ENCODE data around the gene RASA3.
"Not testable (repeated sequence)": the region's sequence is repeated elsewhere in the genome, so short reads cannot be mapped to it uniquely, and the experiment has no call there.

The RASA3 gene

DNA sequence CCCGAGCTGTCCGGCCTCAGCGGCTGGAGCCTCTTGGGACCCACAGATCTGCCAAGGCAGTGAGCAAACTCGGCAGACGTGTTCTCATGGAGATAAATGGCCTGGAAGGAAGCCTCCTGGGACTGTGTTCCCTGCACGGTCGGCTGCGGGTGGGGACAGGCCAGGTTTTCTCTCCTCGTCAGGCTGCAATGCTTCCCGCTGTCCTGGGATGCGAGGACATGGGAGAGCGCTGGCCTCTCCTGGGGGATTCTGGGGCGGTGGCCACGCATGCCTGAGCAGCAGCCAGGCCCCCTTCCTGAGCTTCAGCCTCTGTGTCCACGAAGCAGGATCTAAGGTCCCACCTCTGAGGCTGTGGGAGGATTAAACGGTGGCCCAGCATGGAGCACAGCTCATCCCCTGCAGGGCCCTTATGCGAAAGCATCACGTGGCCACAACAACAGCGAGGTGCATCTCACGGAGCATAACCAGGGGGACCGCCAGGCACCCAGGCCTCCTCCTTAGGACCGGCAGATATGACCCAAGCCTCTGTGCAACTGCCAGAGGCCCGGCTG lies 137.3 kb downstream of the RASA3 start:
- no peak for DNase-seq (ENCODE audit: low read depth in 4 of 4, low spot score in 1 of 4)

DNA sequence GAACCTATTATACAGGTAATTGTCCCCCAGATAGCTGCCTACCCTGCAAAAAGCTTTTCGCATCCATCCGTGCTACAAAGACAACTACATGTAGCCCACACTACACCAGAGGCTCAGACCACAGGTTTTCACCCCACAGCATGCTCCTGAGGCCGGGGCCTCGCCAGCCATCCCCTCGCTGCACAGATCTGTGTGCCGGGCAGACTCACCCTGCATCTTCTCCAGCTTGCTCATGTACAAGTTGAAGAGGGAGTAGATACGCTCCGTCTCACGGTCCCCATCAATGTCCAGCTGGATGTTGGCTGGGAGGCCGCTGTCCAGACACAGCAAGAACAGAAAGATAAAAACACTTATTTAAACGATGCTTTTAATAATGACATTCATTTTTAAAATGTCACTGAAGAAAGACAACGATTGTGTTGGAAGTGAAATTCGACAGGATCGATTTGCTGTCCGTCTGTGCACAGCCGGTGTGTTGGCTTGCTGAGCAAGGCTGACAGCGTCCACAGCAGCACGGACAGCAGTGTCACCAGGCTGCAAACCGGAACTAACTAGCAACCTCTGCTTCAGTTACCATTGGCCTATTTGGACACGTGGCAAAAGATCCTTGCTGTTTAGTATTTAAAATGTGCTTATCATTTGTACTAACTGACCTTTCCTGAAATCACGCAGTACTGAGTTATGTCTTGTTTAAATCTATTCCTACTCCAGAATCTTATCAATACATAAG lies 140.0 kb downstream of the RASA3 start:
- DNase-seq (ENCODE audit: low read depth in 4 of 4, low spot score in 1 of 4), result no peak

DNA sequence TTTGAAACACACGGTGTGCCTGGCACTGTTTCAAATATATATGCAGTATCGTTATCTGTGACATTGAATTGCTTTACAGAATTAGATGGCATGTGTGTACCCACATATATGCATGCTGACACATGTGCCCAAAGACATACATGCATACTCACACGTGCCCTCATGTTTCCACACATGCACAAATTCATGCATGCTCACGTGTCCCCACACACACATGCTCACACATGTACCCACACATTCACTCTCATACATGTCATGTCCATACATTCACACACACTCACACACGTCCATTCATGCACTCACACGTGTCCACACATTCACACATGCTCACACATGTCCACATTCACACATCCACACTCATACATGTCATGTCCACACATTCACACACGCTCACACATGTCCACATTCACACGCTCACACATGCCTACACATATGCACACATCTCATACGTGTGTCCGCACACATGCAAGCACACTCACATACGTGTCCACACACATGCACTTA lies 140.7 kb downstream of the RASA3 start:
- no peak for DNase-seq (ENCODE audit: low read depth in 4 of 4, low spot score in 1 of 4)

DNA sequence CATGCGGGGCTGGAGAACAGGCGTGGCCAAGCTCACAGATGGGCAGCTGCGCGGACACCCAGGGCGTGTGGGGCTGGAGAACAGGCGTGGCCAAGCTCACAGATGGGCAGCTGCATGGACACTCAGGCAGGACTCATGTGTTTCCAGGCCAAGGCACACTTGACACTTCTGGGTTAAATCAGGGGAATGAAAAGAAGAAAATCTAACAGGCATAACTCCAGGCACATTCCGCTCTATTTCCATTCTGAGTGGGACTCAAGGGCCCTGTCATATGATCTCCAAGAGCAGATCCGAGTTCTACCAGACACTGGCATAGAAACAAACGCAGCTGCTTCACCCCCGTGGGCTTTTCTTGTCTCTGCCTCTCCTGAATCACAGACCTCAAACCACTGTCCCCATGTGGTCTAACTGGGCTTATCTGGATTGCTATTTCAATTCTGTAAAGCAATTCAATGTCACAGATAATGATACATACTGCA lies 141.2 kb downstream of the RASA3 start:
- DNase-seq (ENCODE audit: low read depth in 4 of 4, low spot score in 1 of 4), result no peak

DNA sequence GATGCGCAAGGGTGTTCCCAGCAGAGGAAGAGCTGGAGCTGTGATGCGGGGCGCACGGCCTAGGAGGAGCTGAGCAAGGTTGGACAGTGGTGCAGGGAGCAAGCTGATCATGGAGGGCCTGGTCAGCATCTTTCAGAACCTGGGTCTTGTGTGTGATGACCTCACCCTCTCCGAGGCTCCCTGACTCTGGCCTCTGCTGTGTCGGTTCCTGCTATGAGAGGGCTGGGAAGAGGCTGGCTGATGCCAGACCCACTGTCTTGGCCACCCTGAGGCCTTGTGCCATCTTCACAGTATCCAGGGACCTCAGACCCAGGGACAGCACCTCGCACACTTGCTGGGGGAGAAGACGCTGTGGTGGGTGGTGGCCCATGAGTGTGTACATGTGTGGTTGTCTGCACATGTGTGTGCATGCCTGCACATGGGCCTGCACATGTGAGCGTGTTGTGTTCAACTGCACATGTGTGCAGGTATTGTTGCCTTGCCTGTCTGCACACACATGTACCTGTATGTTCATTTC lies 142.0 kb downstream of the RASA3 start:
- DNase-seq (ENCODE audit: low read depth in 4 of 4, low spot score in 1 of 4), result no peak

DNA sequence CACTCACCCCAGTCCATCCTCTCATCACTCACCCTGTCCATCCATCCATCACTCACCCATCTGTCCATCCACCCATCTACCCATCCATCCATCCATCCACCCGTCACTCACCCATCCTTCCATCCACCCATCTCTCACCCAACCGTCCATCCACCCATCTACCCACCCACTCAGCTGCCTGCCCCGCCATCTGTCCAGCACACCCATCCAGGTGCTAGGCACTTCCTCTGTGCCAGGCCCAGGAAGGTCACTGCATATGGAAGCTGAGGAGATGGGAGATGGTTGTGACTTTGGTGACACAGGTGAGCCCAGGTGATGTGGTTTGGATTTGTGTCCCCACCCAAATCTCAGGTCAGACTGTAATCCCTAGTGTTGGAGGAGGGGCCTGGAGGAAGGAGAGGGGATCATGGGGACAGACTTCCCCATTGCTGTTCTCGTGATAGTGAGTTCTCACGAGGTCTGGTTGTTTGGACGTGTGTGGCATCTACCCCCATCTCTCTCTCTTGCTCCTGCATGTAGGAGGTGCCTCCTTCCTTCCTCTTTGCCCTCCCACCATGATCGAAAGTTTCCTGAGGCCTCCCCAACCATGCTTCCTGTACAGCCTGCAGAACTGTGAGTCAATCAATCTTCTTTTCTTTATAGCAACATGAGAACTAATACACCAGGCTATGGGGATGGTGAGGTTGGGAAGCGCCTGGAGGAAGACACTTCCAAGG lies 142.7 kb downstream of the RASA3 start:
- DNase-seq (ENCODE audit: low read depth in 4 of 4, low spot score in 1 of 4), result no peak

DNA sequence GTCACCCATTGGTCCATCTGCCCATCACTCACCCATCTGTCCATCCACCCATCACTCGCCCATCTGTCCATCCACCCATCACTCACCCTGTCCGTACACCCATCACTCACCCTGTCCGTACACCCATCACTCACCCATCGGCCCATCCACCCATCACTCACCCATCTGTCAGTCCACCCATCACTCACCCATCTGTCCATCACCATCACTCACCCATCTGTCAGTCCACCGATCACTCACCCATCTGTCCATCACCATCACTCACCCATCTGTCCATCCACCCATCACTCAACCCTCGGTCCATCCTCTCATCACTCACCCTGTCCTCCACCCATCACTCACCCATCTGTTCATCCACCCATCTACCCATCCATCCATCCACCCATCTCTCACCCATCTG lies 143.6 kb downstream of the RASA3 start:
- not testable (repeated sequence) for DNase-seq (ENCODE audit: low read depth in 4 of 4, low spot score in 1 of 4)

DNA sequence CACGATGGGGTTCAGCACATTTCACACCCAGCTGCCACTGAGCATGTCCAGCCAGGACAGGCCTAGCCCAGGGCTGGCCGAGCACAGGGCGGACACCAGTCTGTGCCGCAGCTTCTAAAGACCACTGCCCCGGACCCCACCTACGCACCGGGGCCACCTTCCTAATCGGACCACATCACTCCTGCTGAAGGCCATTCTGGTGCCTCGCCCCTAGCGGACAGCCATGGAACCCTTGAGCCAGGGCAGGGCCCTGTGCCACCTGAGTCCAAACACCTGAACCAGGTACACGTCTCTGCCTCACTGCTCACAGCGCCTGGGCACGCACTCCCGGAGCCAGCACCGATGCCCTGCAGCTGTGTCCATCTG lies 150.1 kb downstream of the RASA3 start:
- no peak for DNase-seq (ENCODE audit: low read depth in 4 of 4, low spot score in 1 of 4)

DNA sequence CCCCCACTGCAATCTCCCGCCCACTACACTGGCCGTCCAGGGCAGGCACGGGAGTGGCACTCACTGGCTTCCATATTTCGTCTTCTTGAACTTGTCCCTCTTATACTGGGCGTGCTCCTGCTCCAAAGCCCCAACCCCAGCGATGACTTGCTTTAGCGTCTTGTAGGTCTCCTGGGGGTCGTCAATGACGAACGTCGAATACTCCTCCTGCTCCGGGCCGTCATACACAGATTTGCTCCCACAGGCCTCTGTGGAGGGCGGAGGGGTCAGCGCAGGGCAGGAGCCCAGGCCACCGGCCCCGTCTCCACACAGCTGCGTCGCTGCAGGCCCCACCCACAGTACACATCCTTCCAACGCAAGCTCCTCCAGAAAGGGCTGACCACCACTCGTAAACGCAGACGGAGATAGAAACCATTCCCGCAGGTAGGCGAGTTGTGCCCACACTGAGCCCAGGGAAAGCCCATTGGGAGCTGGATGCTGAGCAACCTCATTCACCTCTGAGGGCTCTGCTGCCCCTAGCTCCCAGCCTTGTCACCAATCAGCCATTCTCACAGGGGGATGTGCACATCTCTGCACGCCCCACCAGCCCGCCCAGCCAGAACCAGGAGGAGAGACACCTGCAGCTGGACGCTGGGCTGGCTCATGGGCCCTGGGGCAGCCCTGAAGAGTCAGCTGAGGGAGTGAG lies 150.7 kb downstream of the RASA3 start:
- DNase-seq (ENCODE audit: low read depth in 4 of 4, low spot score in 1 of 4), result no peak

DNA sequence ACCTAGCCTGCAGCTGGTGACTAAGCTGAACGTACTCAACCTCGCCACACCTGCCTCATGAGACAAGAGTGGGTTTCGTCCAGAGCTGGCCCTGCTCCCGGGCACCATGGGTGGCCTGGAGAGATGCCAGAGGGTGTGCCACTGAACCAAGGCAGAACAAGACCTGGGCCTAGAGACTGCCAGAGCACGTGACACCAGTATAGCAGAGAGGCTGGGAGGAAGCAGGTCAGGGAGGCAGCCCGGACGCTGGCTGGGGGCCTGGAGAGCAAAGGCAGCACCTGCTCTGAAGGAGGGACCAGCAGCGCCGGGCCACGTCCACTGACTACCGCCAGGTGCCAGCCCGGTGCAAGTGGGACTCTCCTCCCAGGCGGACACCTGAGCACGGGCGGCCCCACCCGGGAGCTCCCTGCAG lies 151.2 kb downstream of the RASA3 start:
- DNase-seq (ENCODE audit: low read depth in 4 of 4, low spot score in 1 of 4), result no peak

DNA sequence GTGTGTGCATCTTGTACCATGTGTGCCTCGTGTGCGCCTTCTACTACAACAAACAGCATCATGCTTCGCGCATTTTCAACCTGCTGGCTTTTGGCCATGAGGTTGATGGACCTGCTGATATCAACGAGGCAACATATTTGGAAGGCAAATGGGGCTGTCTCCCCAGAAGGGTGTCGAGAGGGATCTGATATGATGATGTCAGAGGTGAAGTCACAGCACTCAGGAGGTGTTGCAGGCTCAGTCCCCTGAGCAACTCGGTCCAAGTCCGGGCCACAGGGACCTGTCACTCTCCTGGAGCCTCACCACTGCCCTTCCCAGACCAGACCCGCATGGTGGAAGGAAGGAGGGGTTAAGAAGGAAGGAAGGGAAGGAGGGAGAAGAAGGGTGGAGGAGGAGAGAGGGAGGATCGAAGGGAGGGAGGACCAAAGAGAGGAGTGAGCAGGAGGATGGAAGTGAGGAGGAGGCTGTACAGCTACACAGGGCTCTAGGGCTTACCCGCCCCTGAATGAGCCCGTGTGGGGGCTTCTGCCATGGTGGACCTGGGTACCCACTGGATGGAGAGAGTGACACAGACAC lies 151.8 kb downstream of the RASA3 start:
- no peak for DNase-seq (ENCODE audit: low read depth in 4 of 4, low spot score in 1 of 4)

DNA sequence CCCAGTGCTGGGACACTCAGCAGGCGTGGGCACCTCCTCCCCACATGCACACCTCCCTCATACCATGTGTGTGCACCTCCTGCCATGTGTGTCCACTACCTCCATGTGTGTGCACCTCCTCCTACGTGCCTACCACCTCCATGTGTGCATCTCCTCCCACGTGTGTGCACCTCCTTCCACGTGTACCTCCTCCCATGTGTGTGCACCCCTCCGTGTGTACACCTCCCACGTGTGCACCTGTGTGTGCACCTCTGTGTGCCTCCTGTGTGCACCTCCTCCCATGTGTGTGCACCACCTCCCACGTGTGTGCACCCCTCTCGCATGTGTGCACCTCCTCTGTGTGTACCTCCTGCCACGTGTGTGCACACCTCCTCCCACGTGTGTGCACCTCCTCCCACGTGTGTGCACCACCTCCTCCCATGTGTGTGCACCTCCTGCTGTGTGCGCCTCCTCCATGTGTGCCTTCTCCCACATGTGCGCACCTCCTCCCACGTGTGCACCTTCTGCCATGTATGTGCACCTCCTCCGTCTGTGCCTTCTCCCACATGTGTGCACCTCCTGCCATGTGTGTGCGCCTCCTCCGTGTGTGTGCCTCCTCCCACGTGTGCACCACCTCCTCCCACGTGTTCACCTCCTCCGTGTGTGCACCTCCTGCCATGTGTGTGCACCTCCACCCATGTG lies 152.5 kb downstream of the RASA3 start:
- DNase-seq (ENCODE audit: low read depth in 4 of 4, low spot score in 1 of 4), result no peak

DNA sequence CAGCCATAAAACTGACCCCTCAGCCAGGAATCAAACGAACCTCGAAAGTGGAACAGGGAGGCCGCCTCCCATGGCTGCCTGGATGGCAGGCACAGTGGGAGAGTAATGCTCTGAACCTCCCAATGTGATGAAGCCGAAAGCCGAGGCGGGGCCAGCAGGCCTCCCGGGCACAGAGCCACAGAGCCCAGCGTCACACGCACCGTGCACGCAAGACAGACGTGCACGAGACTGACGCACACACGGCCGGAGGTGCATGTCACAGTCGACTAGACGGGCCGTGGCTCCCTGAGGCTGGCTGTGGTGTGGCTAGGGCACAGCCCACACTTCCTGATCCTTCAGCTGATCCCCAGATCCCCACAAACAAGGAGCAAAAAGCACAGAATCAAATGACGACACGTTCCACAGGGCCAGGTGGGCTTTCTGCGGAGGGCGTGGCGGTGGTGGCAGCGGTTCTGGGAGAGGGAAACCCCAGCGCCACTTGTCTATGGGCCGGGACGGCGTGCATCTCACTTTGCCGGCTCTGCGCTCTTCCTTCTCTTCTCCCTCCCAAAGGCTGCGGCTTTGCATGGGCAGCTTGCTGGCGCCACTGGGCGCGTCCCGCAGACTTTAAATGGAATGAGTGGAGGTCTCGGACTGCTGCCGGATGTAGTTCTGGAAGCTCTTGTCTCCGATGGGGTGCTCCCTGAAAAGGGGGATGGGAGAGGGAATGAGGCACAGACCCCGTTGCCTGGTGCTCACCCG lies 153.5 kb downstream of the RASA3 start:
- no peak for DNase-seq (ENCODE audit: low read depth in 4 of 4, low spot score in 1 of 4)

DNA sequence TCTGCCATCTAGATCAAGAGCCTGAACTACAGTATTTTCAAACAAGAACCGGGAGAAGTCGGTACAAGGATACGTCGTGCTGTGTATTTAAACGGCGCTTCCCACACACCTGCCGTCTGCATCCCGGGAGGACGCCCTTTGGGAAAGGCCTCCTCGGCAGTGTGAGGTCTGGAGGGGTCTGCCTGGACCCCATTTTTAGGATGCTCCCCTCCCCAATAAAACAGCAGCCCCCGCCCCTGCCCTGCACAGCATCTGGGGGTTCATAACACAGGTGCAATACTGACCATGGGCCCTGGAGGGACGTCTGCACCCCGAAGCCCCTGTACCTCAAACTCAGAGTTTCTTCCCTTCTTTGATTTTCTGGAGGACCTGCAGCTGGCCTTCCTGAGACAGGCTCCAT lies 154.4 kb downstream of the RASA3 start:
- no peak for DNase-seq (ENCODE audit: low read depth in 4 of 4, low spot score in 1 of 4)

DNA sequence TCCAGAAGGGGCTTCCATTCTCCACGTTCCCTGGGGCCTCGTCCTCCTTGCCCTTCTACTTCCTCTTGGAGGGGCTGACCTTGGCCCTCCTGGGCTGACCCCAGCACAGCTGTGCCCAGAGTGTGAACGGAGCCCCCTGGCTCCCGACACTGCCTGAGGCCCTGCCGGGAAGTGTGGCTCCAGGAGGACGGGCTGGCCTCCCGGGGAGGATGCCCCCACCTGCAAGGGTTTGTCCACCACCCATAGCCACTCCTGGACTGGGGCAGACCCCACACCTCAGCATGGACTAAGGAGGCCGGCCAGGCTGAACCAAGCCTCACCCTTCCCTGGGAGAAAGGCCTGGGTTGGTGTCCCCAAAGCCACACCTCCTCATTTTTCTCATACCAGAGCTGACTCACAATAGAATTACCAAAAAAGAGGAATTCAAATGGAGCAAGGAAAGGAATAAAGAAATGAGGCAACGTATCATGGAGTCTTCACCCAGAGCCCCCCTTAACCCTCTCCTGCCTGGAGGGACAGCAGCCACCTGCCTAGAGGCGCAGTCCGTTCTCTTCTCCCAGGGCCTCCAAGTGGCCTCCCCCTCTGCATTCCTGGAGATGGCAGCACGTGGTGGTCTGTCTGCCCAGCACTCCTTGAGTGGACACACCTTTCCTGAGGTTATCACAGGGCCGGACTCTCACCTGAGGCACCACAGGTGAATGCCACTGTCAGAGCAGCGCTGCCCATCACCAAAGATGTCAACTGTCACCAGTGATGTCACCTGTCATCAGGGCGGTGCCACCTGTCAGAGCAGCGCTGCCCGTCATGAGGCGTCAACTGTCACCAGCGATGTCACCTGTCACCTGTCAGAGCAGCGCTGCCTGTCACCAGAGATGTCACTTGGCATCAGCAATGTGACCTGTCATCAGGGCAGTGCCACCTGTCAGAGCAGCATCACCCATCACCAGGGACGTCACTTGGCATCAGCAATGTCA lies 155.4 kb downstream of the RASA3 start:
- no peak for DNase-seq (ENCODE audit: low read depth in 4 of 4, low spot score in 1 of 4)

DNA sequence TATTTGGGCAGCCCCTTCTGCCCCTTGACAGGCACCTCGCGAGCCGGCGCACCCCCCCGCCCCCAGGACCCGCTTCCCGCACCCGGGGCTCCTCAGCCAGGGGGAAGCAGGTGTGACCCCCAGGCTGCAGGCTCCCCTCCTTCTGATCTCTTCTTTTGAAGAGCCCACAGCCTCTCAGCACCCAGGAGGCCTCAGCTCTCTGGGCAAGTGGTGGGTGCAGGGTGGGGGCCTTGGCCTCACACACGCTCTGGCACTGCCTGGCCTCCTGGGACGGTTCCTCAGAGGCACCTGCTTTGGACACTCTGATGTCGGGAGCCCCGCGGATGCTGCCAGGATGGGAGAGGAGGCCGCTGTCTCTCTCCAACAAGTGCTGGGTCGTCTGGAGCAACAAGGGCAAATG lies 157.0 kb downstream of the RASA3 start:
- no peak for DNase-seq (ENCODE audit: low read depth in 4 of 4, low spot score in 1 of 4)

DNA sequence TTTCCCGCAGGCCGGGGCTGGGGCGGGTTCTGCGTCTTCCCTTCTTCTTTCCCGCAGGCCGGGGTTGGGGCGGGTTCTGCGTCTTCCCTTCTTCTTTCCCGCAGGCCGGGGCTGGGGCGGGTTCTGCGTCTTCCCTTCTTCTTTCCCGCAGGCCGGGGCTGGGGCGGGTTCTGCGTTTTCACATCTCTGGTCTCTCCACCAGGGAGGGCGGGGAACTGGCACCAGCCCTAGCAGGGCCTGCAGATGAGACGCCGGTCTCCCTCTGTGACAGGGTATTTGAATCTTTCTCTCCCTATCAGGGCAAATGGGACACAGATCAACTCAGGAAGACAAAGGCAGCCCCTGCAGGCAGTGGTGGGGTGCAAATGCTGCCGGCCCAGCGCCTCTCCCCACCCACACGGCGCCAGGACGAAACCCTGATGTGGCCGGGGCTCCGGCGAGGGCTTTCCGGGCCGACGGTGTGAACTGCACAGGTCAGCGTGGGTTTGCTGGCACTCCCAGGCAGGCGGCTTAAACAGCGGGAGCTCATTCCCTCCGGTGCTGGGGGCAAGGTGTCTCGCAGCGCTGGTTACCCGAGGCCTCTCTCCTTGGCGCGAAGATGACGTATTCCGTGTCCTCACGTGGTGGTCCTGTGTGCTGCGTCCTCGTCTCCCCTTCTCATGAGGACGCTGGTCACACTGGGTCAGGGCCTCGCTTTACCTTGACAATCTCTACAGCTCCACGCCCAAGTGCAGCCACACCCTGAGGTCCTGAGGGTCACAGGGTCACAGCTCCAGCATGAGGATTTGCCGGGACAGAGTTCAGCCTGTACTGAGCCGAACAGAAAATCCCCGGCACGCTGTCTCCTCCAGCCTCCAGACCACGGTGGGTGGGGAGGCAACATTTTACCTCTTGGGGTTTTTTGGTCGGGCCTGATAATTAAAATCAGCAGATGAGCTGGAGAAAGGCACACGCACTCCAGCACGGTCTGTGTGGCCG lies 157.8 kb downstream of the RASA3 start:
- DNase-seq (ENCODE audit: low read depth in 4 of 4, low spot score in 1 of 4), result no peak

Data from stimulated activated CD4-positive, alpha-beta T cell treated with anti-CD3 and anti-CD28 coated beads, Interleukin-1b, Interleukin-23, amount 100 ng/mL, for 24 hours (primary cell).